Panc1 (cell line): ENCODE measurements around the gene CACNA1I.

Source experiments
- POLR2AphosphoS5 ChIP-seq: IDR thresholded peaks from 2 replicates; pipeline ENCODE4 v1.6.1; 2012; ENCODE audit warnings: mild to moderate bottlenecking, low read depth, low read length, moderate library complexity
- SIN3A ChIP-seq: IDR thresholded peaks from 2 replicates; pipeline ENCODE4 v1.6.1; 2012; ENCODE audit warnings: low read depth, mild to moderate bottlenecking, low read length, moderate library complexity, borderline replicate concordance; ENCODE audit not compliant: insufficient read depth
- TCF7L2 ChIP-seq: IDR thresholded peaks from 2 replicates; pipeline ENCODE4 v1.6.1; 2011; ENCODE audit warnings: mild to moderate bottlenecking, low read depth, low read length, inconsistent platforms
- TF ChIP-seq, protein P1 (sequence below): fragments of 450-650 bp; IDR thresholded peaks from 2 replicates; pipeline ENCODE4 v1.5.1; 2017; ENCODE audit warnings: mild to moderate bottlenecking
- TF ChIP-seq, protein P2 (sequence below), 2 experiments: IDR thresholded peaks; 2 replicates each; pipeline ENCODE4 v1.6.1; 2011 to 2012; ENCODE audit warnings: low read depth in 2 of 2, control low read depth in 1 of 2, low read length in 1 of 2, mild to moderate bottlenecking in 1 of 2, moderate library complexity in 1 of 2; ENCODE audit not compliant: insufficient read depth in 1 of 2

DNA sequence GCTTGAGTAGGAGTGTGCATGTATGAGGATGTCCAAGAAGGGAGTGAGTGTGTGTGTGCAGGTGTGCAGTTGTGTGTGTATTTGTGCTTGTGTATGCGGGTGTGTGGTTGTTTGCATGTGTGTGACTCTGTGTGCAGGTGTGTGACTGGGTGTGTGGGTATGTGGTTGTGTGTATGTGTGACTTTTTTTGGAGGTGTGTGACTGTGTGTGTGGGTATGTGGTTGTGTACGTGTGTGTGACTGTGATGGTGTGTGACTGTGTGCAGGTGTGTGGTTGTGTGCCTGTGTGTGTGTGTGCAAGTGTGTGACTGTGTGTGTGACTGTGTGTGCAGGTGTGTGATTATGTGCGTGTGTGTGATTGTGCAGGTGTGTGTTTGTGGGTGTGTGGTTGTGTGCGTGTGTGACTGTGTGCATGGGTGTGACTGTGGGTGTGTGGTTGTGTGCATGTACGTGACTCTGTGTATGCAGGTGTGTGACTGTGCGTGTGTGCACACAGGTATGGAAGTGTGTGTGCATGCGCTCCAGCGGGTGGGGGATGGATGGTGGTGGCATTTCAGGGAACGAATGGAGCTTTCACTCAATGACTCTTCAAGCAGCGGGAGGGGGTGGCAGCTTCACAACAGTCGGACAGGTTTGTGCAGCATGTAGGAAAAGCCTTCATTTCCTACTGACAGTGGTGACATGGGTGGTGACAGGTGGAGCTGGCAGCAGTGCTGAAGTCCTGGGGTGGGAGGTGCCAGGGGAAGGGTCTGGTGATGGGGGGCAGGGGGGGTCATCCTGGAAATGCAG lies 47.6 kb downstream of the CACNA1I start:
- TF ChIP-seq, protein P1, sequence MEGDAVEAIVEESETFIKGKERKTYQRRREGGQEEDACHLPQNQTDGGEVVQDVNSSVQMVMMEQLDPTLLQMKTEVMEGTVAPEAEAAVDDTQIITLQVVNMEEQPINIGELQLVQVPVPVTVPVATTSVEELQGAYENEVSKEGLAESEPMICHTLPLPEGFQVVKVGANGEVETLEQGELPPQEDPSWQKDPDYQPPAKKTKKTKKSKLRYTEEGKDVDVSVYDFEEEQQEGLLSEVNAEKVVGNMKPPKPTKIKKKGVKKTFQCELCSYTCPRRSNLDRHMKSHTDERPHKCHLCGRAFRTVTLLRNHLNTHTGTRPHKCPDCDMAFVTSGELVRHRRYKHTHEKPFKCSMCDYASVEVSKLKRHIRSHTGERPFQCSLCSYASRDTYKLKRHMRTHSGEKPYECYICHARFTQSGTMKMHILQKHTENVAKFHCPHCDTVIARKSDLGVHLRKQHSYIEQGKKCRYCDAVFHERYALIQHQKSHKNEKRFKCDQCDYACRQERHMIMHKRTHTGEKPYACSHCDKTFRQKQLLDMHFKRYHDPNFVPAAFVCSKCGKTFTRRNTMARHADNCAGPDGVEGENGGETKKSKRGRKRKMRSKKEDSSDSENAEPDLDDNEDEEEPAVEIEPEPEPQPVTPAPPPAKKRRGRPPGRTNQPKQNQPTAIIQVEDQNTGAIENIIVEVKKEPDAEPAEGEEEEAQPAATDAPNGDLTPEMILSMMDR = no peak
- TF ChIP-seq TCF7L2 (no peak), POLR2AphosphoS5 (no peak), SIN3A (no peak)
- TF ChIP-seq, protein P2, sequence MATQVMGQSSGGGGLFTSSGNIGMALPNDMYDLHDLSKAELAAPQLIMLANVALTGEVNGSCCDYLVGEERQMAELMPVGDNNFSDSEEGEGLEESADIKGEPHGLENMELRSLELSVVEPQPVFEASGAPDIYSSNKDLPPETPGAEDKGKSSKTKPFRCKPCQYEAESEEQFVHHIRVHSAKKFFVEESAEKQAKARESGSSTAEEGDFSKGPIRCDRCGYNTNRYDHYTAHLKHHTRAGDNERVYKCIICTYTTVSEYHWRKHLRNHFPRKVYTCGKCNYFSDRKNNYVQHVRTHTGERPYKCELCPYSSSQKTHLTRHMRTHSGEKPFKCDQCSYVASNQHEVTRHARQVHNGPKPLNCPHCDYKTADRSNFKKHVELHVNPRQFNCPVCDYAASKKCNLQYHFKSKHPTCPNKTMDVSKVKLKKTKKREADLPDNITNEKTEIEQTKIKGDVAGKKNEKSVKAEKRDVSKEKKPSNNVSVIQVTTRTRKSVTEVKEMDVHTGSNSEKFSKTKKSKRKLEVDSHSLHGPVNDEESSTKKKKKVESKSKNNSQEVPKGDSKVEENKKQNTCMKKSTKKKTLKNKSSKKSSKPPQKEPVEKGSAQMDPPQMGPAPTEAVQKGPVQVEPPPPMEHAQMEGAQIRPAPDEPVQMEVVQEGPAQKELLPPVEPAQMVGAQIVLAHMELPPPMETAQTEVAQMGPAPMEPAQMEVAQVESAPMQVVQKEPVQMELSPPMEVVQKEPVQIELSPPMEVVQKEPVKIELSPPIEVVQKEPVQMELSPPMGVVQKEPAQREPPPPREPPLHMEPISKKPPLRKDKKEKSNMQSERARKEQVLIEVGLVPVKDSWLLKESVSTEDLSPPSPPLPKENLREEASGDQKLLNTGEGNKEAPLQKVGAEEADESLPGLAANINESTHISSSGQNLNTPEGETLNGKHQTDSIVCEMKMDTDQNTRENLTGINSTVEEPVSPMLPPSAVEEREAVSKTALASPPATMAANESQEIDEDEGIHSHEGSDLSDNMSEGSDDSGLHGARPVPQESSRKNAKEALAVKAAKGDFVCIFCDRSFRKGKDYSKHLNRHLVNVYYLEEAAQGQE (IDR thresholded peaks at IDR 0.05; ENCODE audit: insufficient read depth in 1 of 2, low read depth in 2 of 2, low read length in 1 of 2) = no peak
